ENCODE results near the gene FGF12. TPM values are rescaled to one million over a fixed set of nuclear protein-coding genes. Genes with fewer than 3 reads are reported as not detected.

Gene FGF12
- total RNA-seq, 1 donor from 2014 or later = 450 TPM

DNA sequence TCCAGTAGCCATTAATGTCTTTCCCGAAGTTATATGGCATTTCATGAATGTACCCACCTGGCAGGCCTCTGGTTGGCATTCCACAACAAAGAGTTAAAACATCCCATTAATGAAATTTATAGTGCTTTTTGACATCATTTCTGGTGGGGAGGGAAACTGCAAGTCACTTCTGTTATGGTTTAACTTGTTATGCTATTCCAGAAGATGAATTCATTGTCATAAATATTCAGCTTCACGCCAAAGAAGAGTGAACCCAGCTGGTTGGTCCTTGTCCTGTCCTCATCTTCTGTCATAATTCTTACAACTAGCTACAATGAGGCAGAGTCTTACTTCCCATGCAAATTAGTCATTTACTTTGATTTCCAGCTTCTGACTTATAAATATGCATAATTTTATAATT is 471.5 kb downstream of the FGF12 start:
- ATAC-seq (no peak), DNase-seq (no peak)
- intact Hi-C loops (cut with micrococcal nuclease) = no loop called here

- intact Hi-C loops (cut with micrococcal nuclease) = no loop called here
- ATAC-seq = peak; percentile 63
- DNase-seq = no peak
These were observed 474.0 kb downstream of the FGF12 start for GRCh38 chr3:192253138-192253887.

GRCh38 chr3:192249516-192249915 is 477.8 kb downstream of the FGF12 start:
- no peak for DNase-seq
- intact Hi-C loops (cut with micrococcal nuclease) = no loop called here
- ATAC-seq = no peak

DNA sequence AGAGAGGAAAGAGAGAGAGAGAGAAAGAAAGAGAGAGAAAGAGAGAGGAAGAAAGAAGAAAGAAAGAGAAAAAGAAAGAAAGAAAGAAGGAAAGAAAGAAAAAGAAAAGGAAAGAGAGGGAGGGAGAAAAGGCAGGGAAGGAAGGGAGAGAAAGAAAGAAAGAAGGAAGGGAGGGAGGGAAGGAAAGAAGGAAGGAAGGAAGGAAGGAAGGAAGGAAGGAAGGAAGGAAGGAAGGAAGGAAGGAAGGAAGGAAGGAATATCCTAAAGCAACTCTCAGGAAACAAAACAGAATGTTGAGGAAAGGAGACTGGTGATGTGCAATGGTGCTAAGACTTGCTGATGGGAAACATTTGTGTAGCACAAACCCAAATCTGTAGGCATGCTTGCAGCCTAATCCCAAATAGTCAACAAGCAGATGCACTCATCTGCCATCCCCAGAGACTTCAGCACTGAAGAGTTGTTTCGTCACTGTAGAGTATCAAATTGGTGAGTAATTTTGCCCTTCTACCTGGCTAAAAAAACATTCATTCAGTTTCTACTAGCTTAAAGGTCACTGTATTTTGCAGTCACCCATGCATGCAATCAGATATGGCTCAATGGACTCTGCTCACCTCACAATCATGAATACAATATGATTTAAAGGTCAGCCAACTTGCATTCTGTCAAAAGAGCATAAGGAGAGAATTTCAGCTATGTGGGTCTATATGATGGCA is 480.3 kb downstream of the FGF12 start:
- intact Hi-C loops (cut with micrococcal nuclease) = no loop called here
- ATAC-seq (no peak), DNase-seq (no peak)

DNA sequence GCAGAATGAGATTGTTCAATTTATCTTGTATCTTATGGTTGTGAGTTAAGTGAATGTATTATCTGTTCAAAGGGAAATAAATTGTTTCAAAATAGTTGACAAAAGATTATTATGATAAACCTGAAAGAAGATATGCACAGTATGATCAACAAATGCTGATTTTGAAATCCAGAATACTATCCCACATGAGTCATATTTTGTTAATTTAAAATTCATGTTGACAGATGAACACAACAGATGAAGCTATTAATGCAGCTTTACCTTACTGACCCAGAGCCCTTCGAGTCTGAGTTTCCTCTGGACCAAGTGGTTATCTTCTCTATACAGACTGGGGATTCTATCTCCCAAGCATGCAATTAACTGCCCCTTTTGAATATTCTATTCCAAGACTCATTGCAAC is 482.8 kb downstream of the FGF12 start:
- intact Hi-C loops (cut with micrococcal nuclease) = no loop called here
- no peak for DNase-seq
- ATAC-seq = no peak

DNA sequence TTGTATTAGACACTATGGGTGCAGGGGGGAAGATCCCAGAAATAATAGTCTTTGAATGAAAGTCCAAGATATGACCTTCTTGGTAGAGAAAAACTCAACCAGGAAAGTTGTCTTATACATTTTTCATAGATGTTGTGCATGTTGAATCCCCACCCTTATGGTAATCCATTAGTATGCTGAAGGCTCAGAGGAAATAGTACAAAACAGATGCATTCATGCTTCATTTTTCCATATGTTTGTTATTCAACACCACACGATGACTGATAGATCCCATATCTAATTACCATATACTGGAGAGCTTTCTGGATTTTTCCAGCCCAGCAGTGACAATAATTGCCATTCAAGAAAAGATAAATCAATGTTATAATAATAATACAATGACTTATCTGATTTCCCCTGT is 487.4 kb downstream of the FGF12 start:
- no peak for DNase-seq
- ATAC-seq = no peak
- intact Hi-C loops (cut with micrococcal nuclease) = no loop called here

GRCh38 chr3:192237992-192238608 is 489.2 kb downstream of the FGF12 start:
- intact Hi-C loops (cut with micrococcal nuclease) = no loop called here
- DNase-seq (no peak), ATAC-seq (no peak)

DNA sequence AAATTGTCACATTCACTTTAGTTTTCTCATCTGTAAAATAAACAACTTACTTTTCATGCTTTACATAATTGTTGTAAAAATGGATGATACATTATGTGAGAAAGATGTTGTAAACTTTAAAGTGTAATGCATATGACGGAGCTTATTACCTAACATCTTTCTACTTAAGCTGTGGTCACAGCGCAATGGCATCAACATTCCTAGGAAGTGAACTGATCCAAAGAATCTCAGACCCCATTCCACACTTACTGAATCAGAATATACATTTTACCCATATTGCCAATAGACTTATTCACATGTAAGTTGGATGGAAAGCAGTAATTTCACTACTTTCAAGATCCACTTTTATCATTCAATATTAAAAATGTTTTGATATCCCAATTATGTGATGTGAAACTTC is 497.5 kb downstream of the FGF12 start:
- DNase-seq (no peak), ATAC-seq (no peak)
- intact Hi-C loops (cut with micrococcal nuclease) = no loop called here

DNA sequence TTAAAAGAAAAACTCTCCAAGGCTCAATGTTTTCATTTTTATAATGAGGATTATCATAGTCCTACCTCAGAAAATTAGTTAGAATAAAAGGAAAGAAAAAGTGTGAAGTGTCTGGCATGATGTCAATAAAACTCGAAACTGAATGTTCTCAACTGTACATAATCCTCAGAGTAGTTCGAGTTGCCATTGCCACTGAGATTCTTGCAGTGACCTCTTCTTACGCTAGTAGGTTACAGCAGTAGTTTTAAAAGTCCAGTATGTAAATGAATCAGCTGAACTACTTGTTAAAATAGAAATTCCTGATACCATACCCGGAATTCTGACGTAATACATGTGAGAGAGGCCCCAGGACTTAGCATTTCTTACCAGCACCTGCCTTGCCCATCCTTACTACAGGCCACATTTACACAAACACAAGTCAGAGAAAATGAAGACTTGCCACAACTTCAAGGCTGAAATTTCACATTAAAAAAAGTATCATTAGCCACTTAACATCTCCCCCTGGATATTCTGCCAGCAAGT is 502.6 kb downstream of the FGF12 start:
- DNase-seq = no peak
- intact Hi-C loops (cut with micrococcal nuclease) = no loop called here
- peak; percentile 58 for ATAC-seq

DNA sequence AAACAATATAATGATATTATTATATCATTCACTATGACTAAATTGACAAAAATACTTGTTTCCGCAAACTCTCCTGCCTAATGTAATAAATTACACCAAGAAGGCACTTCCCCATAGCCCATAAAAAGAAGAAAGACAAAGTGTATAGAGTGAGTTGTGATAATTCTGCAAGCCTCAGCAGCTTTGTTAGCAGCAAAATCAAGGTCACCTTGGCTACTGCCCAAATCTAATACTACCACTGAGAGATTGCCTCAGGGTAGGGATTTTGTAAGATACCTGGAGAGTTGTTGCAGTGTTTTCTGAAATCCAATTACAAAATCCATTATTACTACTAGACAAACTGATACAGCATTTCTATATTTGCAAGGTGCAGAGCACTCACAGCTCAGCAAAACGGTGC is 503.5 kb downstream of the FGF12 start:
- intact Hi-C loops (cut with micrococcal nuclease) = no loop called here
- ATAC-seq = peak; percentile 27

GRCh38 chr3:192220915-192221314 is 506.4 kb downstream of the FGF12 start:
- ATAC-seq = no peak
- DNase-seq = no peak
- intact Hi-C loops (cut with micrococcal nuclease) = no loop called here

More for the DNA sequence above, 503.5 kb downstream of the FGF12 start:
- DNase-seq = no peak

GRCh38 chr3:192219926-192220325 is 507.4 kb downstream of the FGF12 start:
- ATAC-seq (peak; percentile 51), DNase-seq (no peak)
- intact Hi-C loops (cut with micrococcal nuclease) = no loop called here

GRCh38 chr3:192216067-192216466 is 511.3 kb downstream of the FGF12 start:
- DNase-seq = no peak
- ATAC-seq = no peak
- intact Hi-C loops (cut with micrococcal nuclease) = no loop called here

DNA sequence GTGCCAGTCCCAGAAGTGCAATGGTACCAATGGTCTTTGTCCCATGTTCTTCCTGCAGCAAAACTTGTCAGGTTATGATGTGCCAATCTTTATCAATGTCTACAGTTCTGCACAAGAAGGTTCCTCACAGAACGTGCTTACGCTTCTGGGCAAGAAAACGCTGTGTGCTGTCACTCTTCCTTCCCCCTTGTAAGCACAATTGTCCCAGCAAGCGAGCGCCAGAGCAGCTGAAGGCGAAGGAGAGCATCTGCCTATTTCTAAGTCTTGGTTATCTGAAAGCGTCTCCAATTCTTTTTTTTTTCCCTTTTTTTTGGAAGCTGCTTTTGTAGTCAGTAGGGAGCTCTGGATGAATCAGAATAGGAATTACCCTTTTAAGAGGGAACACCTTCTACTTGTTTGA is 514.4 kb downstream of the FGF12 start:
- intact Hi-C loops (cut with micrococcal nuclease) = no loop called here
- ATAC-seq (no peak), DNase-seq (no peak)

- ATAC-seq = no peak
- DNase-seq = no peak
- intact Hi-C loops (cut with micrococcal nuclease) = no loop called here
These were observed 515.0 kb downstream of the FGF12 start for GRCh38 chr3:192212335-192212734.

DNA sequence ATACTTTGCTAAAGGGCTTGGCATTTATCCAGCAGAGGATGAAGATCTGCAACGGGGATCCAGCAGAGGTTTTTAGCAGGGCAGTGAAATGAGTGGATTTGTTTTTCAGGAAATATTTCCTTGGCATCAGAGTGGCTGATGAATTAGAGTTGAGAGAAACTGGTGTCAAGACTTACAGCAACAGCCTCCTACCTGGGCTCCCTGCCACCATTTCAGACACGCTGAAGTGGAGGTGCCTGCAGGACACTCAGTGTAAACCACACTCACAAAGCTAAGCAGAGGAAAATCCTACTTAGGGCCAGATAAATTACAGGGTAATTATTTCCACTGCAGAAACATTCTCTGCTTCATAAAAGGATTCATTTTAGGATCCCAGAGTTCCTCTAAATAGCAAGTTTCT is 519.7 kb downstream of the FGF12 start:
- intact Hi-C loops (cut with micrococcal nuclease) = no loop called here
- DNase-seq = peak; percentile 55
- ATAC-seq = peak; percentile 91

DNA sequence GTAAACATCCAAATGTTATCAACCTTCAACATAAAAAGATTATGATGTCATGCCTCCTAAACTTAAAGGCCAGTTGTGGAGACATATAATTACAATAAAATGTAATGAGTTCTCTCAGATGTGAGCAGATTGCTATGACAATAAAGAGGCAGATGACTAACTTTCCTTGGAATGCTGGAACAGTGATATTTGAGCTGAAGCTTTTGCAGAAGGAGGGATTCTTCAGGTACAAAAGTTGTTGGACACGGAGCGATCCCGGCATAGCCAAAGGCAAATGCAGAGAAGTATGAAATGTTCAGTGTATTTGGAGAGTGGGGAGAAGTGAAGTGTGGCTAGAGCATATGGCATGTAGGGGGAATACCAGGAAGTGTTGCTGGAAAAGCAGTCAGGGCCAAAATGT is 520.1 kb downstream of the FGF12 start:
- DNase-seq (no peak), ATAC-seq (peak; percentile 14)
- intact Hi-C loops (cut with micrococcal nuclease) = no loop called here

DNA sequence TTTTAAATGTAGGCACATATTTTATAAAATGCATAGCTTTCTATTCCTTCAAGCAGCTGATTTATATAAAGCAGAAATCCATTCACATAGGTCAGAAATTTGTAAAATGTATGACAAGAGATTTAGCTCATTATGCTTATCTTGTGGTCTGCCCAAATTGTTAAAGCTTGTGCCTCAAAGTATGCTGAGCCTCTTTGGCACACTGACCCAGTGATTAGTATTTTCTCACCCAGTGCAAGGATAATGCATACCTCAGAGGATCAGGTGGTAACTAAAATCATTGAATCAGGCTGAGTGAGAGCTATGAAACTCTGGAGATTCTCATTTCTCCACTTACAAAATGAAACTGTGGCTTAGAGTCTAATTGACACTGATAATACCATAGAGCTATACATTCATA is 533.3 kb downstream of the FGF12 start:
- intact Hi-C loops (cut with micrococcal nuclease) = no loop called here
- ATAC-seq (no peak), DNase-seq (no peak)

GRCh38 chr3:192188218-192188835 is 539.0 kb downstream of the FGF12 start:
- ATAC-seq (peak; percentile 60), DNase-seq (peak; percentile 63)
- intact Hi-C loops (cut with micrococcal nuclease) = loop anchor here (10.0 kb wide), 1 partner anchor 236 kb away; no protein-coding TSS in a partner anchor

All from left ventricle myocardium superior (tissue), 1 donor.